Central memory CD8-positive, alpha-beta T cell (primary cell): ENCODE data around the gene GAL.

ENCODE experiments used
- ATAC-seq: fragments of 150-1000 bp; cut with Tn5 transposase; replicated peaks from 2 replicates; pipeline ENCODE4 v1.10.0; 2022; ENCODE audit warnings: mild to moderate bottlenecking, moderate FRiP score, moderate number of reproducible peaks; ENCODE audit not compliant: poor library complexity, severe bottlenecking; ENCODE audit errors: extremely low read depth
- DNase-seq, 2 donors: peaks; one replicate each; pipeline ENCODE4 v3.0.0; 2021; ENCODE audit warnings: low spot score in 2 of 2
- H3K27ac Mint-ChIP-seq: one replicate; pipeline ENCODE4 v1.8.0; 2022; ENCODE audit warnings: low read depth, mild to moderate bottlenecking, moderate library complexity, mixed read lengths
- H3K27me3 Mint-ChIP-seq: one replicate; pipeline ENCODE4 v1.8.0; 2022; ENCODE audit warnings: mixed read lengths
- H3K36me3 Mint-ChIP-seq: one replicate; pipeline ENCODE4 v1.8.0; 2022; ENCODE audit warnings: mild to moderate bottlenecking, moderate library complexity, mixed read lengths; ENCODE audit not compliant: insufficient read depth
- H3K4me1 Mint-ChIP-seq: one replicate; pipeline ENCODE4 v1.8.0; 2022; ENCODE audit warnings: mixed read lengths
- H3K4me3 Mint-ChIP-seq: one replicate; pipeline ENCODE4 v1.8.0; 2022; ENCODE audit warnings: mild to moderate bottlenecking, moderate library complexity, mixed read lengths
- H3K9me3 Mint-ChIP-seq: one replicate; pipeline ENCODE4 v1.8.0; 2022; ENCODE audit warnings: mixed read lengths

GAL gene

DNA sequence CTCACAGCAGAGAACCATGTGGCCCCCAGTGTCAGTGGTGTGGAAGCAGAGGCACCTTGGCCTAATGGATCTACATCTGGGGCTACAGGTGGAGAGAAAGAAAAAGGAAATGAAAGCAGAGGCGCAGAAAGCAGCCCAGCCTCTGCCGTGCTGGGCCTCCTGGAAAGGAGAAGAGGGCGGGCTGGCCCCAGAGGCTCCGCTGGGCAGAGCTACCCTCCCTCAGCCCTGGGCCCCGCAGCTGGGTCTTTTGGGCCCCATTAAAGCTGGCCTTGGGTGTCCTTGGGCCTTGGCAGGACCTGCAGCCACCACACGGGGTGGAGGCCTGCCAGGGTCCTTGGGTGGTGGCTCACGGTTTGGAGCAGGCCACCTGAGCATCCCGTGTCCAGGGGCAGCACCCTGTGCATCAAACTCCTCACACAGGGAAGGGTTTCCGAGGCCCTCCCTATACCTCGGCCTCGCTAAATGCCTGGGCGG is 31.6 kb upstream of the GAL start:
- Mint-ChIP-seq H3K4me3 (no peak overlapping the region), H3K36me3 (peaks cover 2% of the 10 kb centered on the region), H3K9me3 (no peaks in the 10 kb centered on the region), H3K27ac (no peak overlapping the region), H3K27me3 (peaks cover 42% of the 10 kb centered on the region), H3K4me1 (no peaks in the 10 kb centered on the region)
- no peak for DNase-seq
- no peak for ATAC-seq

DNA sequence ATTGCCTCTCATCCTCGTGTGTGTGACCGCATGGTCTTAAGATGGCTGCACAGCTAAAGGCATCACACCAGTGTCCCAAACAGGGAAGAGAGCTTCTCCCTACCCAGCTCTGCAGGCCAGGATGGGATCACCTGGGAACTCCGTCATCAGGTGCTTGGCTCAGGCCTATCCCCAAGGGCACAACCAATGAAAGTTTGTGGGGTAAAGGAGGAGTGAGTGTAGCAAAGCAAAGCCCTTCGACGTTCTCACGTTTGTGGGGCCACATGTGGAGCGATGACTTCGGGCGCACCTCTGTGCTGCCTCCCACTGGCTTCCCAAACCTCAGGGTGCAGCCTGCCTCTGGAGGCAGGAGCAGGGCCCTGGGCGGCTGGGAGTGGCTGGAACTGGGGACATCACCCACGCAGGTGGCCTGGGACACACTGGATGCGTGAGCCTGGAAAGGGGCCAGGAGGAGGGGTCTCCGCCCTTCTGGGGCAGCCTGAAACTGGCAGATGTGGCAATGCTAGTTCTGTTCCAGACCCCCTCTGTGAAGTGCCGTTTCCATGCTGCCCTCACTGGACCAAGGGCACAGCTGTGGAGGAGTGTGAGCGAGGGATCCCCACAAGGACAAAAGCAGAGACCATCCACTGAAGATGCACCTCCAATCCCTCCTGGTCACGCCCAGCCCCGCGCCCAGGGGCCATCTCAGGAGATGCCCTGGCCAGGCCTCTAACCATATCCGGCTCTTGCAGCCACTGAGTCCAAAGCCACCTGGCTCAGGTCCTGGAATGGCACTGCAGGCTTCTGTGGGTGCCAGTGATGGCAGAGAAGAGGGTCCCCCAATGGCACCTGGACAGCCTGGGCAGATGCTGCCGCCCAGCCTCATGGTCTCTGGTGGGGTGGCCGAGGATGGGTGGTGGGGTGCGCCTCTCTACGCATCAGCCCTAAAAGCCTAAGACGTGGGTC is 30.6 kb upstream of the GAL start:
- H3K27me3 Mint-ChIP-seq = peaks cover 53% of the 10 kb centered on the region
- DNase-seq (no peak), ATAC-seq (no peak)
- no peaks in the 10 kb centered on the region for H3K4me1 Mint-ChIP-seq
- H3K9me3 Mint-ChIP-seq = no peaks in the 10 kb centered on the region
- no peak overlapping the region for H3K27ac Mint-ChIP-seq
- H3K36me3 Mint-ChIP-seq = peaks cover 2% of the 10 kb centered on the region
- no peak overlapping the region for H3K4me3 Mint-ChIP-seq

DNA sequence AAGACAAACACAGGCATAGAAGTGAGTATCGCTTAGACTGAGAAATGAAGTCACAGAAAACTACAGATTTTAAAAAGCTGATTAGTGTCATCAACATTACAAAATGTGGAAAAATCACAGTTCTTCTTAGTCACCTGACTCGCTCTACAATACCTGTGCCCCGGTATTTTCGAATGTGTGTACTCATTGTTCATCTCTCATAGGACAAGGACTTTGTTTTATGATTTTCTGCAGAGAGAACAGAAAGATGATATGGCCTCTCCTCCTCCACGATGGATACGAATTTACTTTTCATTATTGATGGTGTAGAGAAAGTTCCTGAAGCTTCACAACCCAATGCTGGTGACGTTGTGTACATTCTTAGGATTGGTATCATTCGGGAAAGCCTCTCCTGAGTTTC is 29.4 kb upstream of the GAL start:
- no peaks in the 10 kb centered on the region for H3K36me3 Mint-ChIP-seq
- peaks cover 59% of the 10 kb centered on the region for H3K27me3 Mint-ChIP-seq
- ATAC-seq (no peak), DNase-seq (no peak)
- no peak overlapping the region for H3K27ac Mint-ChIP-seq
- no peaks in the 10 kb centered on the region for H3K9me3 Mint-ChIP-seq
- no peaks in the 10 kb centered on the region for H3K4me1 Mint-ChIP-seq
- H3K4me3 Mint-ChIP-seq = no peak overlapping the region

DNA sequence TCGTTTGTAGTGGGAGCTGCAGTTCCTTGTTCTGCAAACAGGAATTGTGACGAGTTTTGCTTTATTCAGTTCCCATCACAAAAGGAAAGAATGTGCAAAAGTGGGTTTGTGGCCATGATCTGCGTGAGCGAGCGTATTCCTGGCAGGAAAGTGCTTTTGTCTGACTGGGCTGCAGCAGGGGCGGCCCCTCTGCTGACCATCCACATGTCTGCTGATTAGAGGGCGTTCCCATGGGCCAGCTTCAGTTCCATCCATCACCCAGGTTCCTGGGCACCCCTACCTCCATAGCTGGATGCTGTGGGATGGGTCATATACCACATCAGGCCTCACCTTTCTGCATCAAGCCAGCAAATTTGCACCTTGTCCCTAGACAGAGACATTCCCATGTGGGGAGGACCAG is 28.9 kb upstream of the GAL start:
- no peak for DNase-seq
- Mint-ChIP-seq H3K27ac (no peak overlapping the region), H3K9me3 (no peaks in the 10 kb centered on the region), H3K27me3 (peaks cover 63% of the 10 kb centered on the region), H3K4me1 (peaks cover 2% of the 10 kb centered on the region), H3K36me3 (no peaks in the 10 kb centered on the region), H3K4me3 (no peak overlapping the region)
- no peak for ATAC-seq

DNA sequence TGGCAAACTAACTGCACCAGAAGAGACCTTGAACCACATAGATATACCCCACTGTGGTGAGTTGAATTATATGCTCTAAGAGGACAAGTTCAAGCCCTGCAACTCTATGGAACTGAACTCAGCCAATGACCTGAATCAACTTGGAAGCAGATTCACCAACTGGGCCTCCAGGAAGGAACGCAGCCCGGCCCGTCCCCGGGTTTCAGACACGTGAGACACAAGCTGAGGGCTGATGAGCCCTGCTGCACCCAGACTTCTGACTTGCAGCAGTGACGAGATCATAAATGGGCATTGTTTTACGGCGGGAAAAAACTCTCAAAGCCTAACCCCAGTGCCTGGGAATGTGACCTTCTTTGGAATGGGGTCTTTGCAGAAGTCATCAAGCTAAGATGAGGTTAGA is 28.5 kb upstream of the GAL start:
- H3K27me3 Mint-ChIP-seq = peaks cover 67% of the 10 kb centered on the region
- peaks cover 5% of the 10 kb centered on the region for H3K4me1 Mint-ChIP-seq
- no peaks in the 10 kb centered on the region for H3K9me3 Mint-ChIP-seq
- H3K27ac Mint-ChIP-seq = no peak overlapping the region
- no peak overlapping the region for H3K4me3 Mint-ChIP-seq
- DNase-seq (no peak), ATAC-seq (no peak)
- H3K36me3 Mint-ChIP-seq = no peaks in the 10 kb centered on the region

DNA sequence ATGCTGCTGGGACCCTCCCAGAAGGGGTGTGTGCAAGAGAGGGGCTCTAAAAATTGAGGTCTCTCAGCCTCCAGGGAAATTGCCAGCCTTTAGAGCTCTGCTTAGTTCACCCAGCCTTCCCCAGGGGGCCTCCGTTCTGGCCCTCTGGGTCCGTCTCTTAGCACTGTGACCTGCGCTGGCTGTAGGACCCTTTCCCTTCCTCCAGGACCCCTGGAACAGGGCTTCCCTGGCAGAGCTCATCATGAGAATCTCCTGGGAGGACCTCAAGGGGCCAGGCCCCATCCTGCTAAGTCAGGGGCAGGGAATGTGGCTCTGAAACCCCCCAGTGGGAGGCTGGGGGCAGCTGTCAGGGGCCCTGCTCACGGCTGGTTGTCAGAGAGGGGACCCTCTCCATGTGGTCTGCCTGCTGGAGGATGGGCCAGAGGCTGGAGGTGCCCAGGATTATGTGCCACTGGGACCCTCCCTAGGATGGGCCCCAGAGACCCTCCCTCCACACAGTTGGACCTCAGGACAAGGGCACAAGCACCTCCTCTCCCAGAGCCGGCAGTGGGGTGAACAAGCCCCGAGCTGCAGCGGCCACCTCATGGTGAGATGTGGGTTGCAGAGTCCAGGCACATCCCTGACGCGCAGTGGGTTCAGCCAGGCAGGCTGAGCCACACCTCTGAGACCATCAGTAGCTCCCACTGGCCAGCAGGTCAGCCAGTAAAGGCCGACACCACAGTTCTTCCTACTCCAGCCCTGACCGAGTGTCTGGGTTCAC is 27.1 kb upstream of the GAL start:
- H3K36me3 Mint-ChIP-seq = no peaks in the 10 kb centered on the region
- no peaks in the 10 kb centered on the region for H3K9me3 Mint-ChIP-seq
- H3K4me1 Mint-ChIP-seq = peaks cover 5% of the 10 kb centered on the region
- no peak overlapping the region for H3K4me3 Mint-ChIP-seq
- ATAC-seq (no peak), DNase-seq (no peak)
- no peak overlapping the region for H3K27ac Mint-ChIP-seq
- peaks cover 75% of the 10 kb centered on the region for H3K27me3 Mint-ChIP-seq

DNA sequence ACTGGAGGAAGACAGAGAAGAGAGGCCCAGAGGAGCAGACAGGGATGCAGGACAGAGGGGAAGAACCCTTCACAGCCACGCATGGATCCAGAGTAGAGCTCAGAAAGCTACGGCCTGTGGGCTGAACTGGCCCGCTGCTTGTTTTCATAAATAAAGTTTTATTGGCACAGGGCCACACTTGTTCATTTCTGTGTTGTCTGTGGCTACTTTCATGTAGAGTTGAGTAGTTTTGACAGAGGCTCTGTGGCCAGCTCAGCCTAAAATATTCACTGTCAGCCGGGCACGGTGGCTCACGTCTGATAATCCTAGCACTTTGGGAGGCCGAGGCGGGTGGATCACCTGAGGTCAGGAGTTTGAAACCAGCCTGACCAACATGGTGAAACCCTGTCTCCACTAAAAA is 26.2 kb upstream of the GAL start:
- H3K9me3 Mint-ChIP-seq = no peaks in the 10 kb centered on the region
- H3K27ac Mint-ChIP-seq = no peak overlapping the region
- H3K36me3 Mint-ChIP-seq = no peaks in the 10 kb centered on the region
- peaks cover 75% of the 10 kb centered on the region for H3K27me3 Mint-ChIP-seq
- H3K4me3 Mint-ChIP-seq = no peak overlapping the region
- no peak for ATAC-seq
- DNase-seq = no peak
- peaks cover 5% of the 10 kb centered on the region for H3K4me1 Mint-ChIP-seq

DNA sequence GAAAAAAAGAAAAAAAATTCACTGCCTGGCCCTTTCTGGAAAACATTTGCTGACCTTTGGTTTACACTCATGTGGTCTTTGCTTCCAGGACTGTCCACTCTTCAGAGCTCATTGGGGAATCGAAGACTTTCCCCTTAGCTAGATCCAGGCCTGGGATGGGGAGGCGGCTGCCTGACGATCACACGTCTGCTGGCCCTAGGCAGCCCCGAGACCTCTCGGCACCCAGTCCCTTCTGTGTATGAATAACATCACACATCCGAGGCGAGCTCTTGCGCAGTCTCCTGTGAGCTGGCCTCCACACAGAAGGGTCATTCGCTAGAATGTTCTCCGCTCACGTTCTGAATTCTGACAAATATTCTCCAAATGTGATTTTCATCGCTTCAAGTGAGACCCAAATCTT is 25.7 kb upstream of the GAL start:
- Mint-ChIP-seq H3K36me3 (no peaks in the 10 kb centered on the region), H3K4me1 (peaks cover 5% of the 10 kb centered on the region), H3K27me3 (peaks cover 77% of the 10 kb centered on the region), H3K27ac (no peak overlapping the region), H3K9me3 (no peaks in the 10 kb centered on the region), H3K4me3 (no peak overlapping the region)
- DNase-seq = no peak
- no peak for ATAC-seq

DNA sequence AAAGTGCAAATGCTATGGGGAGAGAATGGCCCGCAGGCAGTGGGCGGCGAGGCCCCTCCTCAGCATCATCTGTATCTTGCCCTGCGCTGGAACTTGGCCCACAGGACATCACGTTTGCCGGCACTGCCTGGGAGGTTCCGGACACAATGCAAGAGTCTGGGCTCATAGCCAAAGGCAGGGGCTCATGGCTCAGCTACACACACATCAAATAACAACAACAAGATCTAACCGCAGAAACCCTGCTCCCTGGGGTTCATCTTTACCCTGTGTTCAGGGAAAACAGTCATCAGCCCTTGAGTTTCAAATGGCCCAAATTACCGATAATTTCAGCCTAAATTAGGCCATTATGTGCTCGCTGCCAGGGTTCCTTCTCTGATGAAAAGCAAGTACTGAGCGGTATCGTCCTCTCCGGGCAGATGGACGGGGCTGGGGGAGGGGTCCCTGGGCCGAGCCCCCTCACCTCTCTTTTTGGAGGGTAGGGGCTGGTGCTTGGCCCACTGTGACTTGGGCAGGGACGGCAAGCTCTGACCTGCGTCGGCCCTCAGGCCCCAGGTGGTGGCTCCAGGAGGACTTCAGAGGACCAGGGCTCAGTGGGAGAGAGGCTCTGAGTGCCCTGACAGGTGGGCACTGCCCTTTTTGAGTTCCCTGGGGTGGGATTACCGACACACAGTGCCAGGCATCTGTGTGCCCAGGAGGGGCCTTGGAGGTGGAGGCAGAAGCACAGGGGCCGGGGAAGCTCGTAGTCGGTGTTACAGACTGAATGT is 25.0 kb upstream of the GAL start:
- H3K27me3 Mint-ChIP-seq = peaks cover 83% of the 10 kb centered on the region

DNA sequence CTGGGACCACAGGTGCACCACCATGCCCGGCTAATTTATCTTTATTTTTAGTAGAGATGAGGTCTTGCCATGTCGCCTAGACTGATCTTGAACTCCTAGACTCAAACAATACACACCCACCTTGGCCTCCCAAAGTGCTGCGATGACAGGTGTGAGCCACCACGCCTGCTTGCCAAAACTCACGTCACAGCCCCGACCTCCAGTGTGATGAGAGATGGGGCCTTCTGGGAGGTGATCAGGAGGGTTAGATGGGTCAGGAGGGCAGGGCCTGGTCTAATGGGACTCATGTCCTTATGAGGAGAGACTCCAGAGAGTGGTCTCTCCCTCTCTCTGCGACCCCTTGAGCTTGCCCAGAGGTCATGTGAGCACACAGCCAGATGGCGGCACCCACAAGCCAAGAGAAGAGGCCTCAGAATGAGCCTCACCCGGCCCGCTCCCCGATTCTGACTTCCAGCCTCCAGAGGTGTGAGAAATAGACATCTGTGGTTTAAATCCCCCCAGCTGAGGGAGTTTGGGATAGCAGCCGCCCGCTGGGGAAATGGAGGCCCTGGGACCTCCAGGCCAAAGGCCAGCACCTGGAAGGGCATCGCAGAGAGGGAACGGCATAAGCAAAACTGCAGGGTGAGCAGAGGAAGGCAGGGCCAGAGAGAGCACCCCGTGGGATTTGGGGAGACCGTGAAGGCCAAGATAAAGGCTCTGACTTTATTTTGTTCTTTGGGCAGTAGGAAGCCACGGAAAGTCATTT is 24.1 kb upstream of the GAL start:
- DNase-seq (no peak), ATAC-seq (no peak)
- no peak overlapping the region for H3K4me3 Mint-ChIP-seq
- peaks cover 90% of the 10 kb centered on the region for H3K27me3 Mint-ChIP-seq
- H3K27ac Mint-ChIP-seq = peak overlapping the region; percentile 61
- peaks cover 5% of the 10 kb centered on the region for H3K4me1 Mint-ChIP-seq
- no peaks in the 10 kb centered on the region for H3K36me3 Mint-ChIP-seq
- no peaks in the 10 kb centered on the region for H3K9me3 Mint-ChIP-seq

More for the DNA sequence above, 25.0 kb upstream of the GAL start:
- Mint-ChIP-seq H3K9me3 (no peaks in the 10 kb centered on the region), H3K36me3 (no peaks in the 10 kb centered on the region), H3K27ac (no peak overlapping the region), H3K4me1 (peaks cover 5% of the 10 kb centered on the region), H3K4me3 (no peak overlapping the region)
- DNase-seq (no peak), ATAC-seq (no peak)

DNA sequence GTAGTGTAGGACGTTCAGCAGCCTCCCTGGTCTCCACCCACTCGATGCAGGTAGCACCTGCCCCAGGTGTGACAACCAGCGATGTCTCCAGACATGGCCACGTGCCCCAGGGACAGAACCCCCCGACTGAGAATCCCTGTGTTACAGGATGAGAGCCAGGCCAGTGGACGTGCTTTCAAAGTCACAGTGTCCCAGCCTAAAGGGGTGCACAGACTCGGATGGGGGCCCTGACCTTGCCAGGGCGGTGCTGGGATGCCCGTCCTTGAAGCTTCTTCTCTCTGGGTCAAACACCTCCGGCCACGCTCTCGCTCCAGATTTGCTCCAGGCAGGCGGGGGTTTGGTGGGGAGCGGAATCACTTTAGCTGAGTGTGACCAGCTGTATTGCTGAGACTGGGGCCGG is 23.3 kb upstream of the GAL start:
- Mint-ChIP-seq H3K27me3 (peaks cover 83% of the 10 kb centered on the region), H3K9me3 (no peaks in the 10 kb centered on the region), H3K4me1 (peaks cover 5% of the 10 kb centered on the region), H3K27ac (no peak overlapping the region), H3K4me3 (no peak overlapping the region), H3K36me3 (no peaks in the 10 kb centered on the region)
- DNase-seq = no peak
- no peak for ATAC-seq
